Measurements from ENCODE around the gene TMX2. TPM values are rescaled to one million over a fixed set of nuclear protein-coding genes. Genes with fewer than 3 reads are reported as not detected.

Gene TMX2
- total RNA-seq, 3 donors from 2014 or later (not counting 1 experiment from before 2014, with no cell fraction given), result 43.6 to 70.4 (median 45.7) TPM

DNA sequence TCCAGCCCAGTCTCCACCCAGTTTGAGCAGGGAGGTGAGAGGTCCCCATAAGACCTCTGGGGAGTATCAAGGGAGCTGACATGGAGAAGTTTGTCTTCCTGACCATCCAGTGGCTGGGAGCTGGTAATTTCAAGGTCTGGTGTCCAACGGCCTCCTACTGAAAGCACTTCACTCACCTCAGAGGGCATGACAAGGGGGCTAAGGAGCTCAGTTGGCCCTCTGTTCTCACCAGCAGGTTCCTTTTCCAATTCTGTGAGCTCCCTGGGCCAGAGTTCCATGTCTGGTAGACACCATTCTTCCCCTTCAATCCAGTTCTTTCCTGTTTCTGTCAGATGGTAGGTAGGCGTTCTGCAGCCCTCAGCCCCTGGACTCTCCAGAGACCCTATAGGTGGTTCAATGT is 32.0 kb downstream of the TMX2 start:
- H3K27ac ChIP-seq (ENCODE audit: low read length), result no peak overlapping the region
- H3K4me3 ChIP-seq (ENCODE audit: low read length), result no peak overlapping the region
- peaks cover 17% of the 10 kb centered on the region for H3K4me1 ChIP-seq (ENCODE audit: control insufficient read depth, insufficient read depth, low read length)
- H3K27me3 ChIP-seq (ENCODE audit: control insufficient read depth, insufficient read depth, low read length), result no peaks in the 10 kb centered on the region
- H3K9me3 ChIP-seq (ENCODE audit: control insufficient read depth, insufficient read depth, low read length), result no peaks in the 10 kb centered on the region
- intact Hi-C loops (cut with micrococcal nuclease), result no loop called here
- Mint-ChIP-seq H3K27ac (peak overlapping the region; percentile 51 to 60), H3K27me3 (ENCODE audit: low read depth in 2 of 2) (no peaks in the 10 kb centered on the region), H3K36me3 (no peaks in the 10 kb centered on the region), H3K4me3 (no peak overlapping the region), H3K4me1 (peaks cover 18 to 36% of the 10 kb centered on the region in 2 donors), H3K9me3 (no peaks in the 10 kb centered on the region)
- TF ChIP-seq, protein P1, sequence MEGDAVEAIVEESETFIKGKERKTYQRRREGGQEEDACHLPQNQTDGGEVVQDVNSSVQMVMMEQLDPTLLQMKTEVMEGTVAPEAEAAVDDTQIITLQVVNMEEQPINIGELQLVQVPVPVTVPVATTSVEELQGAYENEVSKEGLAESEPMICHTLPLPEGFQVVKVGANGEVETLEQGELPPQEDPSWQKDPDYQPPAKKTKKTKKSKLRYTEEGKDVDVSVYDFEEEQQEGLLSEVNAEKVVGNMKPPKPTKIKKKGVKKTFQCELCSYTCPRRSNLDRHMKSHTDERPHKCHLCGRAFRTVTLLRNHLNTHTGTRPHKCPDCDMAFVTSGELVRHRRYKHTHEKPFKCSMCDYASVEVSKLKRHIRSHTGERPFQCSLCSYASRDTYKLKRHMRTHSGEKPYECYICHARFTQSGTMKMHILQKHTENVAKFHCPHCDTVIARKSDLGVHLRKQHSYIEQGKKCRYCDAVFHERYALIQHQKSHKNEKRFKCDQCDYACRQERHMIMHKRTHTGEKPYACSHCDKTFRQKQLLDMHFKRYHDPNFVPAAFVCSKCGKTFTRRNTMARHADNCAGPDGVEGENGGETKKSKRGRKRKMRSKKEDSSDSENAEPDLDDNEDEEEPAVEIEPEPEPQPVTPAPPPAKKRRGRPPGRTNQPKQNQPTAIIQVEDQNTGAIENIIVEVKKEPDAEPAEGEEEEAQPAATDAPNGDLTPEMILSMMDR (IDR thresholded peaks at IDR 0.05), result no peak
- ATAC-seq (no peak), DNase-seq (no peak)
- WGBS (ENCODE audit: insufficient coverage), result 87% methylated on average over 2 of the region's 2 CpGs
- H3K36me3 ChIP-seq (ENCODE audit: control insufficient read depth, insufficient read depth, low read length), result peaks cover 39% of the 10 kb centered on the region

GRCh38 chr11:57745206-57745605 is 32.8 kb downstream of the TMX2 start:
- H3K4me3 ChIP-seq (ENCODE audit: low read length), result no peak overlapping the region
- peak overlapping the region; percentile 55 to 64 for H3K27ac Mint-ChIP-seq
- H3K4me1 Mint-ChIP-seq, result peaks cover 18 to 36% of the 10 kb centered on the region in 2 donors
- no peaks in the 10 kb centered on the region for H3K36me3 Mint-ChIP-seq
- no peaks in the 10 kb centered on the region for H3K9me3 Mint-ChIP-seq
- H3K4me1 ChIP-seq (ENCODE audit: control insufficient read depth, insufficient read depth, low read length), result peaks cover 17% of the 10 kb centered on the region
- no peaks in the 10 kb centered on the region for H3K27me3 ChIP-seq (ENCODE audit: control insufficient read depth, insufficient read depth, low read length)
- ATAC-seq (no peak), DNase-seq (no peak)
- no peaks in the 10 kb centered on the region for H3K9me3 ChIP-seq (ENCODE audit: control insufficient read depth, insufficient read depth, low read length)
- no peak overlapping the region for H3K4me3 Mint-ChIP-seq
- intact Hi-C loops (cut with micrococcal nuclease), result no loop called here
- H3K27ac ChIP-seq (ENCODE audit: low read length), result no peak overlapping the region
- peaks cover 39% of the 10 kb centered on the region for H3K36me3 ChIP-seq (ENCODE audit: control insufficient read depth, insufficient read depth, low read length)
- no peaks in the 10 kb centered on the region for H3K27me3 Mint-ChIP-seq (ENCODE audit: low read depth in 2 of 2)
- TF ChIP-seq, protein P1 (IDR thresholded peaks at IDR 0.05), result no peak
- WGBS (ENCODE audit: insufficient coverage), result 99% methylated on average over 5 of the region's 5 CpGs

DNA sequence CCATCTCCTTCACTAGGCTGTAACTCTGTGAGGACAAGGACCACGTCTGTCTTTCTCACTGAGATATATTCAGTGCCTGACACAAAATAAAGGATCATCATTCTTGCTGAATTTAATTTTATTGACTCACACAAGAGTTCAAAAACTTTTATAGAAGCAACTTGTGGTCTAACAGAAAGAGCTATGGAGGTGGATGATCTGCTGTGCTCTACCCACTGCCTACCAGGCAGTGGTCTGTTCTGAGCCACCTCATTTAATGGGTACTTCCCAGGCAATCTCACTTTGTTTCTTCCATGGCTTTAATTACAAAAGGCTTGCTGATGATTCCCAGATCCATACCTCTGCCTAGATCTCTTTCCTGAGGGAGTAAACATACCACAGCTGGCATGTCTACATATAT is 34.5 kb downstream of the TMX2 start:
- no peaks in the 10 kb centered on the region for H3K27me3 Mint-ChIP-seq (ENCODE audit: low read depth in 2 of 2)
- peaks cover 9 to 22% of the 10 kb centered on the region in 2 donors for H3K4me1 Mint-ChIP-seq
- Histone ChIP-seq H3K9me3 (ENCODE audit: control insufficient read depth, insufficient read depth, low read length) (no peaks in the 10 kb centered on the region), H3K27me3 (ENCODE audit: control insufficient read depth, insufficient read depth, low read length) (no peaks in the 10 kb centered on the region), H3K27ac (ENCODE audit: low read length) (no peak overlapping the region), H3K4me1 (ENCODE audit: control insufficient read depth, insufficient read depth, low read length) (peaks cover 13% of the 10 kb centered on the region), H3K36me3 (ENCODE audit: control insufficient read depth, insufficient read depth, low read length) (peaks cover 39% of the 10 kb centered on the region), H3K4me3 (ENCODE audit: low read length) (no peak overlapping the region)
- H3K4me3 Mint-ChIP-seq, result no peak overlapping the region
- DNase-seq (no peak), ATAC-seq (no peak)
- intact Hi-C loops (cut with micrococcal nuclease), result no loop called here
- no peaks in the 10 kb centered on the region for H3K36me3 Mint-ChIP-seq
- no peaks in the 10 kb centered on the region for H3K9me3 Mint-ChIP-seq
- TF ChIP-seq, protein P1 (IDR thresholded peaks at IDR 0.05), result no peak
- 100% methylated on average over 1 of the region's 1 CpG for WGBS (ENCODE audit: insufficient coverage)
- H3K27ac Mint-ChIP-seq, result peak overlapping the region; percentile 45 to 78

DNA sequence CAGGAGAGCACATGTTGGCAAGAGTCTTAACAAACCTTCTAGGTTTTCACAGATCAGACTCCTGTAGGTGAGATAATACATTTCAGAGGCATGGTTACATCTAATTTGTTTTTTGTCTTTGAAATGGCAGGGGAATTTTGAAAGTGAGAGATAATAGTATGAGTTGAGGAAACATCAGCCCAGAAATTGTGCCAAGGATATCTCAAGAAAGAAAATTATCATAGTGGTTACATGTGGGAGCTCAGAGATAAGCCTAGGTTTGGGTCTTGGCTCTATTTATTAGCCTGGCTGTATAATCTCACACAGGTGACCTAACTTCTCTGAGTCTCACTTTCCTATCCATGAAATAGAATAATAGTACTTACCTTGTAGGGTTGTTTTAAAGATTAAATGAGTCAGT is 38.8 kb downstream of the TMX2 start:
- intact Hi-C loops (cut with micrococcal nuclease), result no loop called here
- ATAC-seq, result no peak
- peaks cover 0 to 6% of the 10 kb centered on the region in 2 donors for H3K4me1 Mint-ChIP-seq
- H3K27me3 Mint-ChIP-seq (ENCODE audit: low read depth in 2 of 2), result no peaks in the 10 kb centered on the region
- no peaks in the 10 kb centered on the region for H3K9me3 Mint-ChIP-seq
- no peaks in the 10 kb centered on the region for H3K27me3 ChIP-seq (ENCODE audit: control insufficient read depth, insufficient read depth, low read length)
- H3K9me3 ChIP-seq (ENCODE audit: control insufficient read depth, insufficient read depth, low read length), result no peaks in the 10 kb centered on the region
- H3K36me3 Mint-ChIP-seq, result no peaks in the 10 kb centered on the region
- peak overlapping the region in 1 of 2 donors; percentile 17 for H3K27ac Mint-ChIP-seq
- no peak for DNase-seq
- H3K27ac ChIP-seq (ENCODE audit: low read length), result no peak overlapping the region
- H3K36me3 ChIP-seq (ENCODE audit: control insufficient read depth, insufficient read depth, low read length), result peaks cover 8% of the 10 kb centered on the region
- no peak overlapping the region for H3K4me3 ChIP-seq (ENCODE audit: low read length)
- no peak overlapping the region for H3K4me3 Mint-ChIP-seq
- H3K4me1 ChIP-seq (ENCODE audit: control insufficient read depth, insufficient read depth, low read length), result no peaks in the 10 kb centered on the region
- TF ChIP-seq, protein P1 (IDR thresholded peaks at IDR 0.05), result no peak
